Smooth muscle cell (in vitro differentiated cells): ENCODE results near the gene TSTD1. TPM values are rescaled to one million over a fixed set of nuclear protein-coding genes. Genes with fewer than 3 reads are reported as not detected.
A peak's percentile ranks its signal among the peaks of the same experiment; 100 is the strongest.
"Not testable (repeated sequence)": the region's sequence is repeated elsewhere in the genome, so short reads cannot be mapped to it uniquely, and the experiment has no call there.

Experiments
- DNase-seq: peaks from one replicate; lab custom pipeline; 2025; ENCODE audit not compliant: unreplicated experiment; lab: John Stamatoyannopoulos, UW
- H2AFZ ChIP-seq: fragments of 200-600 bp; sonication (generic); 2 replicates; pipeline ENCODE4 v1.6.0; 2016; ENCODE audit warnings: antibody characterized with exemption, low read depth, mild to moderate bottlenecking
- H3F3A ChIP-seq: fragments of 200-600 bp; sonication (generic); 2 replicates; pipeline ENCODE4 v1.6.0; 2017; ENCODE audit warnings: antibody characterized with exemption, low read depth
- H3K27ac ChIP-seq: fragments of 200-600 bp; sonication (generic); 2 replicates; pipeline ENCODE4 v1.5.1; 2016; ENCODE audit warnings: low read depth, mild to moderate bottlenecking
- H3K27me3 ChIP-seq: fragments of 200-600 bp; sonication (generic); 2 replicates; pipeline ENCODE4 v1.6.1; 2016; ENCODE audit warnings: low read depth, mild to moderate bottlenecking
- H3K36me3 ChIP-seq: fragments of 200-600 bp; sonication (generic); 2 replicates; pipeline ENCODE4 v1.5.1; 2016; ENCODE audit warnings: low read depth
- H3K4me1 ChIP-seq: fragments of 200-600 bp; sonication (generic); 2 replicates; pipeline ENCODE4 v1.5.1; 2016; ENCODE audit warnings: low read depth
- H3K4me2 ChIP-seq: fragments of 200-600 bp; sonication (generic); 2 replicates; pipeline ENCODE4 v1.6.0; 2016; ENCODE audit warnings: mild to moderate bottlenecking
- H3K4me3 ChIP-seq: fragments of 200-600 bp; sonication (generic); 2 replicates; pipeline ENCODE4 v1.5.1; 2016; ENCODE audit warnings: mild to moderate bottlenecking
- H3K79me2 ChIP-seq: fragments of 200-600 bp; sonication (generic); 2 replicates; pipeline ENCODE4 v1.6.0; 2016; ENCODE audit warnings: low read depth, mild to moderate bottlenecking
- H3K9ac ChIP-seq: fragments of 200-600 bp; sonication (generic); 2 replicates; pipeline ENCODE4 v1.6.0; 2016; ENCODE audit warnings: low read depth
- H3K9me3 ChIP-seq: fragments of 200-600 bp; sonication (generic); replicated peaks from 2 replicates; pipeline ENCODE4 v1.5.1; 2016; ENCODE audit warnings: low read depth
- H4K20me1 ChIP-seq: fragments of 200-600 bp; sonication (generic); 2 replicates; pipeline ENCODE4 v1.6.0; 2016; ENCODE audit warnings: low read depth
- CTCF ChIP-seq: fragments of 200-600 bp; sonication (generic); IDR thresholded peaks from 2 replicates; pipeline ENCODE4 v1.5.1; 2017; ENCODE audit warnings: borderline replicate concordance, mild to moderate bottlenecking, antibody characterized with exemption; ENCODE audit not compliant: insufficient read depth, poor library complexity, severe bottlenecking
- WGBS: methylation state at CpG from one replicate; pipeline ENCODE4 v1.1.7; 2016; ENCODE audit warnings: low lambda C conversion rate; 5-methylcytosine and 5-hydroxymethylcytosine counted together
- polyA plus RNA-seq: library from polyadenylated mRNA; unstranded; fragments of >200 nt; fragmentation: Nextera tagmentation; extraction: Ambion mirVana; gene quantifications from 2 replicates; pipeline ENCODE4 v1.2.1, GENCODE V29; 2016
- total RNA-seq: library from RNA; depleted of rRNA; stranded (reverse); fragments of >200 nt; gene quantifications from 2 replicates; pipeline ENCODE4 v1.2.3, GENCODE V29; 2014

TSTD1 gene
- total and polyA plus RNA-seq, 2 experiments from 2014 or later = 26.0 to 48.0 TPM

GRCh38 chr1:161026954-161027353 is 11.8 kb downstream of the TSTD1 start:
- H3K4me1 ChIP-seq, DNase-seq, H3K79me2 ChIP-seq, H3K9ac ChIP-seq, H3K27me3 ChIP-seq, H3F3A ChIP-seq, H3K9me3 ChIP-seq, H3K4me2 ChIP-seq, H2AFZ ChIP-seq, H3K27ac ChIP-seq, H4K20me1 ChIP-seq, H3K4me3 ChIP-seq, H3K36me3 ChIP-seq: not testable (repeated sequence)
- 77% methylated on average over 1 of the region's 1 CpG for WGBS

DNA sequence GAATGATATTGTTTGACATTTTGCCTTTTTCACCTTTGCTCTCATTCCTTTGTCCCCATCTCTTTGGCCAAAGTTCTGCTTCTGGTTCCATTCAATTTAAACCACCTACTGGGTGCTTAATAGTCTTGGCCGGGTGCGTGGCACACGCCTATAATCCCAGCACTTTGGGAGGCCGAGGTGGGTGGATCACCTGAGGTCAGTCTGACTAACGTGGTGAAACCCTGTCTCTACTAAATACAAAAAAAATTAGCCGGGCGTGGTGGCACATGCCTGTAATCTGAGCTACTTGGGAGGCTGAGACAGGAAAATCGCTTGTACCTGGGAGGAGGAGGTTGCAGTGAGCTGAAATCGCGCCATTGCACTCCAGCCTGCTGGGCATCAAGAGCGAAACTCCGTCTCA is 16.3 kb downstream of the TSTD1 start:
- not testable (repeated sequence) for H2AFZ ChIP-seq, H3K27me3 ChIP-seq, H3K9ac ChIP-seq, H3K4me3 ChIP-seq, H3K36me3 ChIP-seq, H3K9me3 ChIP-seq, DNase-seq, H3F3A ChIP-seq, H4K20me1 ChIP-seq, H3K4me2 ChIP-seq
- WGBS = 86% methylated on average over 12 of the region's 12 CpGs
- Histone ChIP-seq H3K27ac (peak overlapping the region; percentile 65), H3K4me1 (peaks cover 11% of the 10 kb centered on the region), H3K79me2 (peaks cover 17% of the 10 kb centered on the region)

DNA sequence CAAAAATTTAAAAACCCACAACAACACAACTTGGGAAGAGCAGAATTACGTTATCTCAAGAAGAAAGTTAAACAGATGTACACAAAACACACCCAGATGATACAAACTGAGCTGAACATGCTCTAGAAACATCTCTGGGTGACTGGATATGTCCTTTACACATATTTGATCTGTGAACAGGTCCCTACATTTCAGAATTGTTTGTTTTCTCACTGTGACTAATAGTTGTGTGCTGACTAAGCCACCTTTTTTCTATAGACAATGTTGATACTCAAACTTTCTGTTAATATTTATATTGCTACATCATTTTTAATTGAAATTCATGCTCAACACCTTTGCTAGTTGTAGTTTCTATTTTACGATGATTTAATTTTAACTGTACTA is 16.8 kb downstream of the TSTD1 start:
- Histone ChIP-seq H3K4me2 (peak overlapping the region; percentile 89), H3F3A (no peaks in the 10 kb centered on the region), H4K20me1 (peaks cover 7% of the 10 kb centered on the region), H3K9ac (no peak overlapping the region), H3K27ac (peak overlapping the region; percentile 65), H3K9me3 (no peaks in the 10 kb centered on the region), H3K79me2 (peaks cover 17% of the 10 kb centered on the region), H3K27me3 (no peaks in the 10 kb centered on the region), H3K4me3 (peak overlapping the region; percentile 85), H3K4me1 (peaks cover 11% of the 10 kb centered on the region), H3K36me3 (no peaks in the 10 kb centered on the region), H2AFZ (no peak overlapping the region)
- TF ChIP-seq CTCF = no peak
- DNase-seq = no peak
- WGBS = 89% methylated on average over 2 of the region's 2 CpGs

GRCh38 chr1:161021165-161021969 is 17.4 kb downstream of the TSTD1 start:
- 21% methylated on average over 24 of the region's 34 CpGs for WGBS
- peak overlapping the region; percentile 92 for H2AFZ ChIP-seq
- H3K4me3 ChIP-seq = peak overlapping the region; percentile 85
- H3K9ac ChIP-seq = peak overlapping the region; percentile 71
- no peaks in the 10 kb centered on the region for H3K27me3 ChIP-seq
- no peak for TF ChIP-seq CTCF
- peak; percentile 21 for DNase-seq
- H3K27ac ChIP-seq = peak overlapping the region; percentile 74
- H3K79me2 ChIP-seq = peaks cover 19% of the 10 kb centered on the region
- H3K9me3 ChIP-seq = no peaks in the 10 kb centered on the region
- peaks cover 11% of the 10 kb centered on the region for H3K4me1 ChIP-seq
- no peaks in the 10 kb centered on the region for H3F3A ChIP-seq
- peaks cover 7% of the 10 kb centered on the region for H4K20me1 ChIP-seq
- H3K4me2 ChIP-seq = peak overlapping the region; percentile 89
- H3K36me3 ChIP-seq = no peaks in the 10 kb centered on the region
